ENCODE measurements around the gene DNAJC18.
"Not testable (repeated sequence)": the region's sequence is repeated elsewhere in the genome, so short reads cannot be mapped to it uniquely, and the experiment has no call there.

Gene DNAJC18

GRCh38 chr5:139426203-139426885 lies 13.0 kb downstream of the DNAJC18 start:
- DNase-seq (ENCODE audit: low spot score) = no peak

- no peak for DNase-seq (ENCODE audit: low spot score)
These were observed 13.8 kb downstream of the DNAJC18 start for GRCh38 chr5:139425497-139425896.

GRCh38 chr5:139422307-139422893 lies 16.9 kb downstream of the DNAJC18 start:
- DNase-seq (ENCODE audit: low spot score) = peak; percentile 85

- no peak for DNase-seq (ENCODE audit: low spot score)
These were observed 19.8 kb downstream of the DNAJC18 start for GRCh38 chr5:139419226-139420192.

- DNase-seq (ENCODE audit: low spot score) = no peak
These were observed 20.5 kb downstream of the DNAJC18 start for GRCh38 chr5:139418793-139419192.

GRCh38 chr5:139417214-139417613 lies 22.1 kb downstream of the DNAJC18 start:
- DNase-seq (ENCODE audit: low spot score) = peak; percentile 51

- no peak for DNase-seq (ENCODE audit: low spot score)
These were observed 22.7 kb downstream of the DNAJC18 start for GRCh38 chr5:139416651-139417050.

GRCh38 chr5:139415869-139416268 lies 23.5 kb downstream of the DNAJC18 start:
- no peak for DNase-seq (ENCODE audit: low spot score)

GRCh38 chr5:139415221-139415861 lies 24.0 kb downstream of the DNAJC18 start:
- DNase-seq (ENCODE audit: low spot score) = peak; percentile 96

- peak; percentile 64 for DNase-seq (ENCODE audit: low spot score)
These were observed 24.7 kb downstream of the DNAJC18 start for GRCh38 chr5:139414581-139415130.

GRCh38 chr5:139413963-139414362 lies 25.4 kb downstream of the DNAJC18 start:
- DNase-seq (ENCODE audit: low spot score) = no peak

- DNase-seq (ENCODE audit: low spot score) = no peak
These were observed 26.2 kb downstream of the DNAJC18 start for GRCh38 chr5:139413153-139413552.

GRCh38 chr5:139410993-139411828 lies 28.1 kb downstream of the DNAJC18 start:
- DNase-seq (ENCODE audit: low spot score) = no peak

GRCh38 chr5:139410121-139410992 lies 29.0 kb downstream of the DNAJC18 start:
- no peak for DNase-seq (ENCODE audit: low spot score)

- DNase-seq (ENCODE audit: low spot score) = not testable (repeated sequence)
These were observed 30.2 kb downstream of the DNAJC18 start for GRCh38 chr5:139409116-139409515.

GRCh38 chr5:139408191-139408590 lies 31.1 kb downstream of the DNAJC18 start:
- no peak for DNase-seq (ENCODE audit: low spot score)

GRCh38 chr5:139407517-139407916 lies 31.8 kb downstream of the DNAJC18 start:
- no peak for DNase-seq (ENCODE audit: low spot score)

- no peak for DNase-seq (ENCODE audit: low spot score)
These were observed 32.4 kb downstream of the DNAJC18 start for GRCh38 chr5:139406963-139407362.

- no peak for DNase-seq (ENCODE audit: low spot score)
These were observed 34.9 kb downstream of the DNAJC18 start for GRCh38 chr5:139404484-139404840.

Data from pons (tissue), 1 donor.